Measurements from ENCODE around the gene MORF4L1. TPM values are rescaled to one million over a fixed set of nuclear protein-coding genes. Genes with fewer than 3 reads are reported as not detected.
A peak's percentile ranks its signal among the peaks of the same experiment; 100 is the strongest.

MORF4L1 gene, protein sequence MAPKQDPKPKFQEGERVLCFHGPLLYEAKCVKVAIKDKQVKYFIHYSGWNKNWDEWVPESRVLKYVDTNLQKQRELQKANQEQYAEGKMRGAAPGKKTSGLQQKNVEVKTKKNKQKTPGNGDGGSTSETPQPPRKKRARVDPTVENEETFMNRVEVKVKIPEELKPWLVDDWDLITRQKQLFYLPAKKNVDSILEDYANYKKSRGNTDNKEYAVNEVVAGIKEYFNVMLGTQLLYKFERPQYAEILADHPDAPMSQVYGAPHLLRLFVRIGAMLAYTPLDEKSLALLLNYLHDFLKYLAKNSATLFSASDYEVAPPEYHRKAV
- total RNA-seq, result 100 to 1,000 TPM in 1 of 2 donors, 10 to 100 TPM in 1; 94.2 to 152 TPM

DNA sequence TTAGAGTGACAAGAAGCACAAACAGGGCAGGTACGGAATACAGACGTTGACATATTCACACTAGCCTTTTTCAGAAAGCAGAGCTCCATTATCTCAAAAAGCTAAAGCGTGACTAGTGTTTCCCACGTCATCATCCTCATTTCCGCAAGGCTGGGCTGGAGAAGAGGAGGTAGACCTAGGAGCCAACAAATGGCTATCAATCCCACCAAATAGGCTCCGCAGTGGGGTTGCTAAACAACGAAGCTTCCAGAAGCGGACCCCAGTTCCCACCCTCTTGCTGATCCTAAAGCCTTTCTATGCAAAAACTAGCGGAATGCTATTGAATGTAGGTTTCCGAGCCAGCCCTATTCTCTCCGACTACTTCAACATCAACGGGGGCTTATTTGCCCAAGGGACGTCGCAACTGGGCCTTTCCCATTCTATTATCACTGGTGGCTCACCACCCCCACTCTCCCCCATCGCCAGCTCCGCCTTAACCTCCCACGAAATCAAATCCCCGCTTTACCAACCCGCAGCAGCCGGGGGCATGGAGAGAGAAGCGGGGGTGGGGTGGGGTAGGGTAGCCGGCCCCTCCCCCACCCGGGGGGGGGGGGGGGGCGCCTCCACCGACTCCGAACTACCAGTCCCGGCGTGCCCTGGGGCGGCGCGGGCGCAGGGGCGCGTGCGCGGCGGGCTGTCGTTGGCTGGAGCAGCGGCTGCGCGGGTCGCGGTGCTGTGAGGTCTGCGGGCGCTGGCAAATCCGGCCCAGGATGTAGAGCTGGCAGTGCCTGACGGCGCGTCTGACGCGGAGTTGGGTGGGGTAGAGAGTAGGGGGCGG is at the start of gene MORF4L1:
Gene MORF4L1, plus strand, starts transcription at position 736 of the 817 bp plus-strand sequence. CDS start 128 bp downstream, outside the sequence.
- peak within 1 kb of the TSS; percentile 76 to 96 for H3K4me3 ChIP-seq
- peak within 1 kb of the TSS; percentile 98 to 99 (median 98) for H3K27ac ChIP-seq
- ATAC-seq (peak; percentile 96), DNase-seq (peak; percentile 96 to 98 (median 98))
- WGBS, 2 donors, result 8 to 18% methylated on average over 21 to 33 of the region's 52 CpGs
- peaks cover 28% of the 10 kb centered on the region for H3K4me1 ChIP-seq
- no peaks in the 10 kb centered on the region for H3K9me3 ChIP-seq
- intact Hi-C loops (cut with DNase I), result no loop called here
- TF ChIP-seq POLR2A (IDR thresholded peaks at IDR 0.05), result no peak
- TF ChIP-seq, protein P1, sequence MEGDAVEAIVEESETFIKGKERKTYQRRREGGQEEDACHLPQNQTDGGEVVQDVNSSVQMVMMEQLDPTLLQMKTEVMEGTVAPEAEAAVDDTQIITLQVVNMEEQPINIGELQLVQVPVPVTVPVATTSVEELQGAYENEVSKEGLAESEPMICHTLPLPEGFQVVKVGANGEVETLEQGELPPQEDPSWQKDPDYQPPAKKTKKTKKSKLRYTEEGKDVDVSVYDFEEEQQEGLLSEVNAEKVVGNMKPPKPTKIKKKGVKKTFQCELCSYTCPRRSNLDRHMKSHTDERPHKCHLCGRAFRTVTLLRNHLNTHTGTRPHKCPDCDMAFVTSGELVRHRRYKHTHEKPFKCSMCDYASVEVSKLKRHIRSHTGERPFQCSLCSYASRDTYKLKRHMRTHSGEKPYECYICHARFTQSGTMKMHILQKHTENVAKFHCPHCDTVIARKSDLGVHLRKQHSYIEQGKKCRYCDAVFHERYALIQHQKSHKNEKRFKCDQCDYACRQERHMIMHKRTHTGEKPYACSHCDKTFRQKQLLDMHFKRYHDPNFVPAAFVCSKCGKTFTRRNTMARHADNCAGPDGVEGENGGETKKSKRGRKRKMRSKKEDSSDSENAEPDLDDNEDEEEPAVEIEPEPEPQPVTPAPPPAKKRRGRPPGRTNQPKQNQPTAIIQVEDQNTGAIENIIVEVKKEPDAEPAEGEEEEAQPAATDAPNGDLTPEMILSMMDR (IDR thresholded peaks at IDR 0.05), result no peak
- no peaks in the 10 kb centered on the region for H3K27me3 ChIP-seq
- no peaks in the 10 kb centered on the region for H3K36me3 ChIP-seq (replicated peaks in 1 of 2; ENCODE audit: insufficient read depth in 1 of 2, low read depth in 2 of 2)

DNA sequence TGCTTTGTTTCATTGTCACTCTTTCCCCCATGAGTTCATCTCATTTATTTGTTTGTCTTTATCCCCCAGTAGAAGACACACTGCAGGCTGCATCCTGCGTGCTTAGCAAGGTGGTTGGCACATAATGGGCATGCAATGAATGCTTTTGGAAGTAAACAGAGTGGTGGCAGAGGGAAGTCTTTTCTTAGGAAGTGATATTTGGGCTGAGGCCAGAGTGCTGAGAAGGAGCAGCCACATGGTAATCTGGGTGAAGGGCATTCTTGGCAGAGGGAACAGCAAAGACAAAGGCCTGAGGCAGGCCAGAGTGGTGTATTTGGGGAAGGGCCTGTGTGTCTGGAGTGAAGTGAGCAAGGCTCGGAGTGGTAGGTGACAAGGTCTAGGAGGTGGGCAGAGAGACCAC is 43.8 kb upstream of the MORF4L1 start:
- DNase-seq (no peak), ATAC-seq (no peak)
- no peak overlapping the region for H3K27ac ChIP-seq
- no peaks in the 10 kb centered on the region for H3K36me3 ChIP-seq (replicated peaks in 1 of 2; ENCODE audit: insufficient read depth in 1 of 2, low read depth in 2 of 2)
- peaks cover 0 to 7% of the 10 kb centered on the region in 2 donors for H3K27me3 ChIP-seq
- no peaks in the 10 kb centered on the region for H3K9me3 ChIP-seq
- H3K4me1 ChIP-seq, result peaks cover 3% of the 10 kb centered on the region
- TF ChIP-seq POLR2A (IDR thresholded peaks at IDR 0.05), result no peak
- TF ChIP-seq, protein P1 (IDR thresholded peaks at IDR 0.05), result no peak
- no peak overlapping the region for H3K4me3 ChIP-seq
- intact Hi-C loops (cut with DNase I), result no loop called here
- WGBS, 2 donors, result 91 to 100% methylated on average over 2 of the region's 2 CpGs

DNA sequence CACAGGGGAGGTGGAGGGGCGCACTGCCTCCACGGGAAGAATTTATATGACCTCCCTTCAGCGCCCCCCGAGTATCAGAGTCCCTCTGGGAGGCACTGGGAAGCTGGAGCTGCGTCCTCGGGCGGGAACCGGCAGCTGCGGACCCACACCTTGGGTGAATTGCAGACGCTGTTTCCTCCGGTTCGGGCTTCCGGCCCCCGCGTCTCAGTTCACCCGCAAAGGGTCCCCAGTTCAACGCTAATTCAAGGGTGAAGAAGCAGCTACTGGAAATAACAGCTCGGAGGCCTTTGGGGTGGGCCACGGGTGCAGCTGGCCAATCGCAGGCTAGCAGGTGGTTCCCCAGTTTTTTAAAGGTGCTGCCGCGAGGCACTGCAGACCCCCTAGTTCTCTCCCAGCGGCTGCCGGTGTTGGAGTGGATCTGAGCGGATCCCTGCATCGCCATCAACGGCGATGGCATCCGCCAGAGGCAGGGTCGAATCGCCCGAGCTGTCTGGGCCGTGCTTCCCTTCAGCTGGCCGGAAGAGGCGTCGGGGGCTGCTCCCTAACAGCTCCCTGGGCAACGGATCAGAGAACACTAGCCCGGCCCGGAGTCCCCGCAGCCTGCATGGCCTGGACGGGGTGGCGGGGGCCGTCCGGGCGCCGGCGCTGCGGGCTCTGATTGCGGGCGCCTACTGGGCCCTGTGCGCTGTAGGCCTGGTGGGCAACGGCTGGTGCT is 42.0 kb upstream of the MORF4L1 start:
- 46% methylated on average over 35 of the region's 52 CpGs; no CpG with 5 or more reads in 1 of the 2 donors for WGBS, 2 donors
- peaks cover 0 to 7% of the 10 kb centered on the region in 2 donors for H3K27me3 ChIP-seq
- peaks cover 3% of the 10 kb centered on the region for H3K4me1 ChIP-seq
- H3K27ac ChIP-seq, result no peak overlapping the region
- no peak for ATAC-seq
- no peaks in the 10 kb centered on the region for H3K9me3 ChIP-seq
- no peaks in the 10 kb centered on the region for H3K36me3 ChIP-seq (replicated peaks in 1 of 2; ENCODE audit: insufficient read depth in 1 of 2, low read depth in 2 of 2)
- intact Hi-C loops (cut with DNase I), result no loop called here
- no peak overlapping the region for H3K4me3 ChIP-seq
- DNase-seq, result no peak
- no peak for TF ChIP-seq POLR2A (IDR thresholded peaks at IDR 0.05)
- TF ChIP-seq, protein P1 (IDR thresholded peaks at IDR 0.05), result no peak

DNA sequence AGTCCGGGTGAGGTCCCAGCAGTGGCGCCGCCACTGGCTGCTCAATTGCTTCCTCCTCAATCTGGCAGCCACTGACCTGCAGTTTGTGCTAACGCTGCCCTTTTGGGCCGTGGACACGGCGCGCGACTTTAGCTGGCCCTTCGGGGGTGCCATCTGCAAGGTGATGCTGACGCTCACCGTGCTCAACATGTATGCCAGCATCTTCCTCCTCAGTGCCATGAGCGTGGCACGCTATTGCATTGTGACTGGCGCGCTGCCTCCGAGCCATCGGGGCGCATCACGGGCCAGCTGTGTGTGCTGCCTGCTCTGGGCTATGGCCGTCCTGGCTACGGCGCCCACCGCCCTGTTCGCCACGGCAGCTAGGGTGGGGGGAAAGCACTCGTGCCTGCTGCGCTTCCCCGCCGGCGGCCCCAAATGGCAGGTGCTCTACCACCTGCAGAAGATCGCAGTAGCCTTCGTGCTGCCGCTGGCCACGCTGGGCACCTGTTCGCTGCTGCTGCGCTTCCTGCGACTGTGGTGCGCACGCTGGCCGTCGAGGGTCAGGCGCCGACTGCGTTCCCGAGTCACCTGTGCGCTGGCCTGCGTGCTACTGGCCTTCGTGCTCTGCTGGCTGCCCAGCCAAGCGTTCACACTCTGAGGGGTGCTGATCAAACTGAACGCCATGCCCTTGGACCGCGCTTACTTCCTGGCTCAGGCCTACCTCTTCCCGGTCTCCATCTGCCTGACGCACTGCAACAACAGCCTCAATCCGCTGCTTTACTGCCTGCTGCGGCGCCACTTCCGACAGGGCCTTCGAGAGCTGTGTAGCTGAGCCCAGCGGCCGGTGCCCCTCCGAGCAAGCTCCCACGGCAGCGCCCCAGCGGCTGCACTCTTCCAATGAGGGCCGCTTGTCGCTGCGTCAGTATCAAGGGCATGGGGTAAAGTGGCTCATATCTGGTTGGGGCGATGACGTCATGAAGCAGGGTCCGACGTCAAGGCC is 41.2 kb upstream of the MORF4L1 start:
- intact Hi-C loops (cut with DNase I), result no loop called here
- Histone ChIP-seq H3K27me3 (peaks cover 0 to 7% of the 10 kb centered on the region in 2 donors), H3K4me1 (no peaks in the 10 kb centered on the region), H3K27ac (no peak overlapping the region), H3K36me3 (replicated peaks in 1 of 2; ENCODE audit: insufficient read depth in 1 of 2, low read depth in 2 of 2) (no peaks in the 10 kb centered on the region), H3K9me3 (no peaks in the 10 kb centered on the region), H3K4me3 (no peak overlapping the region)
- 72 to 84% methylated on average over 18 to 64 of the region's 73 CpGs for WGBS, 2 donors
- DNase-seq (no peak), ATAC-seq (no peak)
- TF ChIP-seq, protein P1 (IDR thresholded peaks at IDR 0.05), result no peak
- TF ChIP-seq POLR2A (IDR thresholded peaks at IDR 0.05), result no peak

All from body of pancreas (tissue), 4 donors.